HG03575 (cell line): Measurements from ENCODE around the gene PIF1.
"Not testable (repeated sequence)": the region's sequence is repeated elsewhere in the genome, so short reads cannot be mapped to it uniquely, and the experiment has no call there.

ENCODE experiments used
- ATAC-seq: cut with Tn5 transposase; IDR thresholded peaks from one replicate; pipeline ENCODE4 v1.9.1; 2021; ENCODE audit not compliant: unreplicated experiment, insufficient number of reproducible peaks, low FRiP score; ENCODE audit errors: extremely low read depth

PIF1 gene

GRCh38 chr15:64814283-64814682, 11.2 kb downstream of the PIF1 start:
- ATAC-seq, result not testable (repeated sequence)

GRCh38 chr15:64813075-64813474, 12.4 kb downstream of the PIF1 start:
- no peak for ATAC-seq

GRCh38 chr15:64810497-64811326, 14.7 kb downstream of the PIF1 start:
- ATAC-seq, result no peak

DNA sequence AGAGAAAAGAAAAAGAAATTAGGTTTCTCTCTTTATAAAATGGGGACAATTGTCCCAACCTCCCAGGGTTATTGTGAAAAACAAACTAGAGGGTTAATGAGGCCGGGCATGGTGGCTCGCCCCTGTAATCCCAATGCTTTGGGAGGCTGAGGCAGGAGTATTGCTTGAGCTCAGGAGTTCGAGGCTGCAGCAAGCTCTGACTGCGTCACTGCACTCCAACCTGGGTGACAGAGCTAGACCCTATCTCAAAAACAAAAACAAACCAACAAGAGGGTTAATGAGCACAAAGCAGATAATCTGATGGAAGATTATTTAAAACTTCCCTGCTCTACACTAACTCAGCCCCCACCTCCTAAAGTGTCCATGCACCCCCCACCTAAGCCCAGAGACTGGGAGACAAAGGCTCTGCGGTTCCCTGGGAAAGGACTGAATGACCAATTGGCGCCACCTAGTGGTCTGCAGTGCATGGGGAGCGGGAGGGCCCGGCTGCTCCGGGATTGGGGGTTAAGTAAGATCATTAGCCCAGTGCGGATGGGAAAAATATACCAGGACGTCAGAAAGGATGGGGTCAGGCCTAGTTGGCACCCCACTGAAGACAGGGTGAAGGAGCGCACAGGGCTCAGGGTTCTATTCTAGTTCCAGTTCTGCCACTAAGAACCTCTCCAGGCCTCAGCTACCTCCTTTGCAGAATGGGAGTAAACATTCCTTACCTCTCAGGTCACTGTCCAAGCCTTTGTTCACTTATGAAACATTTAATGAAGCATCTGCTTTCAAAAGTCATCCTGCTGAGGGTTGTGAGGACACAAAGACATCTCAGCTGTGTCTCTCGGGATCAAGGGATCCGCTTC, 15.6 kb downstream of the PIF1 start:
- ATAC-seq, result no peak

- no peak for ATAC-seq
Measured at GRCh38 chr15:64808785-64809453, 16.5 kb downstream of the PIF1 start.

- no peak for ATAC-seq
Measured at GRCh38 chr15:64807751-64808222, 17.7 kb downstream of the PIF1 start.

DNA sequence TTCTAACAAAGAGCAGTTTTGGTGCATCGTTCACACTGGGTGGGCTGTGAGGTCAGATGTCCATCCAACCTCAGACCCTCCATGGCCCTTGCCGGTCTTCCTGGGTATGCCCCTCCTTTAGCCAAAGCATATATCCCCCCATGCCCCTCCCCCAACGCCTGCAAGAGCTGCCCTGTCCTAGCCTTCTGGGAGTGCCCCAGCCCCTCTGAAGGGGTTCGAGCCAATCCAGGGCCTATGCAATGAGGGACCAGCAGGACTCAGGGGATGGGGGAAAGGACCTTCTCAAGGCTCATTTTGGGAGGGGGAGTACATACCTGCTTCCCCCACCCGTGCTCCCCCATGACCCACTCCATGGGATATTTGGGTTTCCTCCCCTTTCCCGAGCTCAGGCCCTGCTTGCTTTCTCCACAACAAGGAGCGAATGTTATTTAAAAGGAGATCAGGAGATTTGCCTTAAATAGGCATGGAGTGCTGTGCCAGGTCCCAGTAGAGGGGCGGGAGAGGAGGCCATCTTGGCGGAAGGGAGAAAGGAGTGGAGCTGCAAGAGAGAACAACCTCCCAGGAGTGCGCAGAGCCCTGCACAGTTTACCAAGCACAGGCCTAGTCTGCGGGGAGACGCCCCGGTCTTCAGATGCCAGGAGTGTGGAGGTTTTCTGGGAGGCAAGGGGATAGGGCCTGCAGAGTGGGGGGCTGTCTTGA, 18.2 kb downstream of the PIF1 start:
- ATAC-seq, result no peak

GRCh38 chr15:64806509-64806908, 18.9 kb downstream of the PIF1 start:
- no peak for ATAC-seq

GRCh38 chr15:64804619-64805018, 20.8 kb downstream of the PIF1 start:
- no peak for ATAC-seq

DNA sequence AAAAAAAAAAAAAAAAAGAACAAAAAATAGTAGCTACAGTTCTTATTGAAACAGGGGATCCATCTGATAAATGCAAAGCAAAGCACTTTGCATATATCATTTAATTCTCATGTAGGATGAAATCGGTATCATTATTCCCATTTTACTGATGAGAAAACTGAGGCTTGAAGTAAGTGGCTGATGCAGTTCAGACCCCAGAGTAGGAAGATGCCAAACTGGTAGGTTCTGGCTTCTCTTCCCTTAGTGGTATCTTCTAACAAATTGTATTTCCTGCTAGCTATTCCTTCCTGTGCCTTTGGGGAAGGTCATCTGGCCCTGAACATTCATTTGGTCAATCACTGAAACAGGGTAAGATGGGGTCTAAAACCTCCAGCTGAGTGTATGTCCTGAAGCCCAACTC, 21.9 kb downstream of the PIF1 start:
- no peak for ATAC-seq

- no peak for ATAC-seq
Measured at GRCh38 chr15:64800476-64800875, 25.0 kb downstream of the PIF1 start.

GRCh38 chr15:64798905-64799304, 26.5 kb downstream of the PIF1 start:
- not testable (repeated sequence) for ATAC-seq

DNA sequence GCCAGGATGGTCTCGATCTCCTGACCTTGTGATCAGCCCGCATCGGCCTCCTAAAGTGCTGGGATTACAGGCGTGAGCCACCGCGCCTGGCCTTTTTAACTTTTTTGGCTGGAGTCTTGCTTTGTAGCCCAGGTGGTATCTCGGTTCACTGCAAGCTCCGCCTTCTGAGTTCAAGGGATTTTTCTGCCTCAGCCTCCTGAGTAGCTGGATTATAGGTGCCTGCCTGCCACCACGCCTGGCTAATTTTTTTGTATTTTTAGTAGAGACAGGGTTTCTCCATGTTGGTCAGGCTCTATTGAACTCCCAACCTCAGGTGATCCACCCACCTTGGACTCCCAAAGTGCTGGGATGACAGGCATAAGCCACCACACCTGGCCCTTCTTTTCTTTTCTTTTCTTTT, 29.5 kb downstream of the PIF1 start:
- ATAC-seq, result not testable (repeated sequence)

- ATAC-seq, result not testable (repeated sequence)
Measured at GRCh38 chr15:64795299-64795698, 30.1 kb downstream of the PIF1 start.

GRCh38 chr15:64792282-64792681, 33.2 kb downstream of the PIF1 start:
- no peak for ATAC-seq

DNA sequence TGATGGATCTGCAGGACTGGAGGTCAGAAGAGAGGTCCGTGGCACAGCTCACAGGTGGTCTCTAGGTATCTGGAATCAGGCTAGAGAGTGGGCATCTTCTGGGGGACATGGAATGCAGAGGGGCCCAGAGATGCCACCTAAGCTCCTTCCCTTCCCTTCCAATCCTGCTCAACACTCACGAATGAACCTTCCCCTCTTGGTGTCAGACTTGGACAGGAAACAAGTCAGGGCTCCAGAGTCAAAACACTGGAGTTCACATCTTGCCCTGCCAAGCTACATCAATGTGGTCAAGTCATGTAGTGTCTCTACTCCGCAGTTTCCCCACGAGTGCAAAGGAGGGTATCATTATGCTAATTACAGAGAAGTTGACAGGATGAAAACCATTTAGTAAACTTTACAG, 34.0 kb downstream of the PIF1 start:
- no peak for ATAC-seq

DNA sequence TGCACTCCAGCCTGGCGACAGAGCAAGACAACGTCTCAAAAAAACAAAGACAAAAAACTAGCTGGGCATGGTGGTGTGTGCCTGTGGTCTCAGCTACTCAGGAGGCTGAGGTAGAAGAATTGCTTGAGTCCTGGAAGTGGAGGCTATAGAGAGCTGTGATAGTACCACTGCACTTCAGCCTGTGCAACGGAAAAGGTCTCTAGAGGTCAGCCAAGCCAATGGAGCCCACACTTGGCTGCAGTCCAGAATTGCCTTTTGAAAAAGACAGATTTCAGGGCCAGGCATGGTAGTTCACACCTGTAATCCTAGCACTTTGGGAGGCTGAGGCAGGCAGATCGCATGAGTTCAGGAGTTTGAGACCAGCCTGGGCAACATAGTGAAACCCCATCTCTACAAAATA, 41.7 kb downstream of the PIF1 start:
- no peak for ATAC-seq

GRCh38 chr15:64782751-64783150, 42.7 kb downstream of the PIF1 start:
- ATAC-seq, result no peak

- no peak for ATAC-seq
Measured at GRCh38 chr15:64781299-64781698, 44.1 kb downstream of the PIF1 start.
